ENCODE measurements around the gene PIPOX. TPM values are rescaled to one million over a fixed set of nuclear protein-coding genes. Genes with fewer than 3 reads are reported as not detected.

Gene PIPOX
- total RNA-seq, 2 donors from 2014 or later, result 4.3 to 7.8 TPM

- Histone ChIP-seq H3K4me1 (ENCODE audit: control insufficient read depth in 1 of 2, low read depth in 2 of 2) (peaks cover 0 to 7% of the 10 kb centered on the region in 2 donors), H3K36me3 (no peaks in the 10 kb centered on the region), H3K4me3 (no peak overlapping the region), H3K27me3 (replicated peaks; ENCODE audit: insufficient read depth) (no peaks in the 10 kb centered on the region), H3K9me3 (no peaks in the 10 kb centered on the region), H3K27ac (no peak overlapping the region)
- TF ChIP-seq CTCF (IDR thresholded peaks at IDR 0.05), result no peak
- DNase-seq (ENCODE audit: low spot score), result no peak
- ATAC-seq (ENCODE audit: insufficient number of reproducible peaks, low FRiP score, low read depth), result no peak
These were observed 789 bp upstream of the PIPOX start for GRCh38 chr17:29042026-29042678.

- Histone ChIP-seq H3K27ac (no peak overlapping the region), H3K4me1 (ENCODE audit: control insufficient read depth in 1 of 2, low read depth in 2 of 2) (peaks cover 0 to 7% of the 10 kb centered on the region in 2 donors), H3K36me3 (no peaks in the 10 kb centered on the region), H3K27me3 (replicated peaks; ENCODE audit: insufficient read depth) (no peaks in the 10 kb centered on the region), H3K4me3 (no peak overlapping the region), H3K9me3 (no peaks in the 10 kb centered on the region)
- DNase-seq (ENCODE audit: low spot score) (no peak), ATAC-seq (ENCODE audit: insufficient number of reproducible peaks, low FRiP score, low read depth) (no peak)
- TF ChIP-seq CTCF (IDR thresholded peaks at IDR 0.05), result no peak
These were observed 701 bp downstream of the PIPOX start for GRCh38 chr17:29043539-29044145.

- Histone ChIP-seq H3K4me3 (no peak overlapping the region), H3K27ac (no peak overlapping the region), H3K27me3 (replicated peaks; ENCODE audit: insufficient read depth) (no peaks in the 10 kb centered on the region), H3K9me3 (no peaks in the 10 kb centered on the region), H3K4me1 (ENCODE audit: control insufficient read depth in 1 of 2, low read depth in 2 of 2) (peaks cover 0 to 7% of the 10 kb centered on the region in 2 donors), H3K36me3 (no peaks in the 10 kb centered on the region)
- ATAC-seq (ENCODE audit: insufficient number of reproducible peaks, low FRiP score, low read depth) (no peak), DNase-seq (ENCODE audit: low spot score) (no peak)
- TF ChIP-seq CTCF (IDR thresholded peaks at IDR 0.05), result no peak
These were observed 2.1 kb downstream of the PIPOX start for GRCh38 chr17:29045026-29045425.

GRCh38 chr17:29045734-29046472 lies 3.0 kb downstream of the PIPOX start:
- Histone ChIP-seq H3K36me3 (no peaks in the 10 kb centered on the region), H3K27ac (no peak overlapping the region), H3K4me3 (no peak overlapping the region), H3K9me3 (no peaks in the 10 kb centered on the region), H3K4me1 (ENCODE audit: control insufficient read depth in 1 of 2, low read depth in 2 of 2) (peaks cover 0 to 7% of the 10 kb centered on the region in 2 donors), H3K27me3 (replicated peaks; ENCODE audit: insufficient read depth) (no peaks in the 10 kb centered on the region)
- ATAC-seq (ENCODE audit: insufficient number of reproducible peaks, low FRiP score, low read depth) (no peak), DNase-seq (ENCODE audit: low spot score) (no peak)
- TF ChIP-seq CTCF (IDR thresholded peaks at IDR 0.05), result no peak

- DNase-seq (ENCODE audit: low spot score) (no peak), ATAC-seq (ENCODE audit: insufficient number of reproducible peaks, low FRiP score, low read depth) (no peak)
- Histone ChIP-seq H3K27ac (no peak overlapping the region), H3K4me1 (ENCODE audit: control insufficient read depth in 1 of 2, low read depth in 2 of 2) (peaks cover 0 to 7% of the 10 kb centered on the region in 2 donors), H3K27me3 (replicated peaks; ENCODE audit: insufficient read depth) (no peaks in the 10 kb centered on the region), H3K9me3 (no peaks in the 10 kb centered on the region), H3K36me3 (no peaks in the 10 kb centered on the region), H3K4me3 (no peak overlapping the region)
- no peak for TF ChIP-seq CTCF (IDR thresholded peaks at IDR 0.05)
These were observed 3.5 kb downstream of the PIPOX start for GRCh38 chr17:29046473-29046839.

Data from thoracic aorta (tissue), 2 donors.